ENCODE measurements around the gene PLD6.

Gene PLD6

GRCh38 chr17:17156511-17156910 is 49.6 kb downstream of the PLD6 start:
- DNase-seq (ENCODE audit: low read depth in 1 of 2, low spot score in 1 of 2), result no peak

- DNase-seq (ENCODE audit: low read depth in 1 of 2, low spot score in 1 of 2), result no peak
Observed at GRCh38 chr17:17156107-17156506, 50.0 kb downstream of the PLD6 start.

GRCh38 chr17:17155568-17155967 is 50.6 kb downstream of the PLD6 start:
- DNase-seq (ENCODE audit: low read depth in 1 of 2, low spot score in 1 of 2), result no peak

- DNase-seq (ENCODE audit: low read depth in 1 of 2, low spot score in 1 of 2), result no peak
Observed at GRCh38 chr17:17154981-17155380, 51.2 kb downstream of the PLD6 start.

- DNase-seq (ENCODE audit: low read depth in 1 of 2, low spot score in 1 of 2), result no peak
Observed at GRCh38 chr17:17154556-17154955, 51.6 kb downstream of the PLD6 start.

GRCh38 chr17:17153709-17154108 is 52.4 kb downstream of the PLD6 start:
- DNase-seq (ENCODE audit: low read depth in 1 of 2, low spot score in 1 of 2), result no peak

- DNase-seq (ENCODE audit: low read depth in 1 of 2, low spot score in 1 of 2), result no peak
Observed at GRCh38 chr17:17153071-17153470, 53.1 kb downstream of the PLD6 start.

GRCh38 chr17:17152385-17152784 is 53.7 kb downstream of the PLD6 start:
- DNase-seq (ENCODE audit: low read depth in 1 of 2, low spot score in 1 of 2), result no peak

- no peak for DNase-seq (ENCODE audit: low read depth in 1 of 2, low spot score in 1 of 2)
Observed at GRCh38 chr17:17151962-17152361, 54.2 kb downstream of the PLD6 start.

GRCh38 chr17:17151541-17151940 is 54.6 kb downstream of the PLD6 start:
- no peak for DNase-seq (ENCODE audit: low read depth in 1 of 2, low spot score in 1 of 2)

- no peak for DNase-seq (ENCODE audit: low read depth in 1 of 2, low spot score in 1 of 2)
Observed at GRCh38 chr17:17151055-17151454, 55.1 kb downstream of the PLD6 start.
